H1 (cell line): Measurements from ENCODE around the gene FSIP1. TPM values are rescaled to one million over a fixed set of nuclear protein-coding genes. Genes with fewer than 3 reads are reported as not detected.

Experiments
- BRCA1 ChIP-seq: IDR thresholded peaks from 2 replicates; pipeline ENCODE4 v1.6.1; 2012; ENCODE audit warnings: low read depth, low read length, improper control_type of control experiment
- CHD7 ChIP-seq: fragments of 300-600 bp; sonication (generic); IDR thresholded peaks from 2 replicates; pipeline ENCODE4 v1.7.1; 2012; ENCODE audit warnings: low read length, moderate library complexity, mild to moderate bottlenecking, inconsistent platforms; ENCODE audit not compliant: insufficient replicate concordance
- HDAC2 ChIP-seq, 2 experiments: fragments of 300-600 bp in 1 of 2; sonication (generic) in 1 of 2; IDR thresholded peaks; 2 replicates each; pipeline ENCODE4 v1.6.1; 2011 to 2012; ENCODE audit warnings: low read depth in 2 of 2, low read length in 2 of 2, mild to moderate bottlenecking in 2 of 2, moderate library complexity in 2 of 2, borderline replicate concordance in 1 of 2, inconsistent platforms in 1 of 2
- HDAC6 ChIP-seq: IDR thresholded peaks from one replicate; pipeline ENCODE4 v1.7.1; 2012; ENCODE audit warnings: low read depth, mild to moderate bottlenecking, inconsistent platforms, low read length, moderate library complexity
- KDM4A ChIP-seq: IDR thresholded peaks from one replicate; pipeline ENCODE4 v1.7.1; 2012; ENCODE audit warnings: low read depth, mild to moderate bottlenecking, moderate library complexity, low read length, inconsistent platforms; ENCODE audit not compliant: severe bottlenecking
- PHF8 ChIP-seq: fragments of 200-600 bp; sonication (generic); conservative IDR thresholded peaks from 2 replicates; pipeline ENCODE4 v1.7.1; 2012; ENCODE audit warnings: low read depth, mild to moderate bottlenecking, inconsistent platforms, low read length, moderate library complexity
- SIRT6 ChIP-seq: IDR thresholded peaks from one replicate; pipeline ENCODE4 v1.7.1; 2012; ENCODE audit warnings: low read length, inconsistent platforms
- SP2 ChIP-seq: IDR thresholded peaks from 2 replicates; pipeline ENCODE4 v1.6.1; 2012; ENCODE audit warnings: mild to moderate bottlenecking, low read length, inconsistent platforms
- TBP ChIP-seq: IDR thresholded peaks from 2 replicates; pipeline ENCODE4 v1.6.1; 2011; ENCODE audit warnings: low read depth, low read length, improper control_type of control experiment
- polyA plus RNA-seq, 7 experiments: library from polyadenylated mRNA; depleted of rRNA in 3 of 7; stranded (reverse) in 5 of 7; unstranded in 2 of 7; fragments of >200 nt in 5 of 7; fragments of 200-250 nt in 2 of 7; gene quantifications; 1 replicate in 5 of 7; 2 replicates in 1 of 7; 4 replicates in 1 of 7; pipeline versions ENCODE4 v1.2.1 to v1.2.3, GENCODE V29; 2011 to 2013; ENCODE audit warnings: missing spikeins in 2 of 7, mixed read lengths in 2 of 7
- total RNA-seq: library from RNA; stranded (reverse); fragmentation: NEBNext Ultra II Directional; extraction: Animal tissue kit (Norgen Biotek cat#: 25700); gene quantifications from 2 replicates; pipeline ENCODE4 v1.2.1, GENCODE V29; 2021
- TF ChIP-seq, protein P1 (sequence below): IDR thresholded peaks from 2 replicates; pipeline ENCODE4 v1.6.1; 2012; ENCODE audit warnings: inconsistent platforms
- TF ChIP-seq, protein P2 (sequence below): IDR thresholded peaks from 2 replicates; pipeline ENCODE4 v1.6.1; 2011; ENCODE audit warnings: low read depth, mild to moderate bottlenecking, low read length; ENCODE audit not compliant: insufficient read depth

Gene FSIP1
- total and polyA plus RNA-seq, 2 of the 8 experiments (the other 6 are each of a cell fraction or from before 2014, with no cell fraction given), result 0.18 to 1.3 TPM

GRCh38 chr15:39669241-39669640 is 113.4 kb downstream of the FSIP1 start (continued):
- no peak for TF ChIP-seq CHD7
- no peak for TF ChIP-seq KDM4A
- TF ChIP-seq PHF8, result no peak
- TF ChIP-seq, protein P1, sequence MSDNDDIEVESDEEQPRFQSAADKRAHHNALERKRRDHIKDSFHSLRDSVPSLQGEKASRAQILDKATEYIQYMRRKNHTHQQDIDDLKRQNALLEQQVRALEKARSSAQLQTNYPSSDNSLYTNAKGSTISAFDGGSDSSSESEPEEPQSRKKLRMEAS, result no peak
- no peak for TF ChIP-seq HDAC2 (IDR thresholded peaks at IDR 0.05; ENCODE audit: borderline replicate concordance in 1 of 2, low read depth in 2 of 2, low read length in 2 of 2)
- no peak for TF ChIP-seq SP2
- TF ChIP-seq SIRT6, result no peak
- TF ChIP-seq TBP, result no peak
- TF ChIP-seq BRCA1, result no peak
- no peak for TF ChIP-seq HDAC6
- TF ChIP-seq, protein P2, sequence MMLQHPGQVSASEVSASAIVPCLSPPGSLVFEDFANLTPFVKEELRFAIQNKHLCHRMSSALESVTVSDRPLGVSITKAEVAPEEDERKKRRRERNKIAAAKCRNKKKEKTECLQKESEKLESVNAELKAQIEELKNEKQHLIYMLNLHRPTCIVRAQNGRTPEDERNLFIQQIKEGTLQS, result no peak
